ENCODE results near the gene TOX4. TPM values are rescaled to one million over a fixed set of nuclear protein-coding genes. Genes with fewer than 3 reads are reported as not detected.

The TOX4 gene
- polyA plus RNA-seq, 1 experiment: 94.6 TPM

DNA sequence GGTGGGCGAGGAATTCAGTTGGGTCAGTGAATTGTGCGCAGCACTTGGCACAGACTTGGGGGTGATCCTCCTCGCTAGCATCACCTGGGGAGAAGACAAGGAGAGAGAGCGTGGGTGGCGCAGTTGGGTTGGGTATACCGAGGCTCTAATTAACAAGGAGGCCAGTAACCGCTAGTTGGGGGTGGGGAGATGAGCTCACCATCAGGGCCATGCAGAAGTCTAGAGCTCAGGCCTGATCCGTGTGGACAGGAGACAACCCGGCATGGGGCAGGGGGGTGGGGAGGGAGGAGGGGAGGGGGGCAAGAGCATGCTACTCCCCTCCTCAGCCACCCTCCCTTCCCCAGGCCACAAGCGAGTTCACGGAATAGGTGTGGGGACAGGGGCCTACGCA lies 48.6 kb downstream of the TOX4 start:
- no peak overlapping the region for H3K27ac ChIP-seq (ENCODE audit: low read depth, low read length)
- DNase-seq (ENCODE audit: low read depth, low spot score): no peak
- TF ChIP-seq, protein P1, sequence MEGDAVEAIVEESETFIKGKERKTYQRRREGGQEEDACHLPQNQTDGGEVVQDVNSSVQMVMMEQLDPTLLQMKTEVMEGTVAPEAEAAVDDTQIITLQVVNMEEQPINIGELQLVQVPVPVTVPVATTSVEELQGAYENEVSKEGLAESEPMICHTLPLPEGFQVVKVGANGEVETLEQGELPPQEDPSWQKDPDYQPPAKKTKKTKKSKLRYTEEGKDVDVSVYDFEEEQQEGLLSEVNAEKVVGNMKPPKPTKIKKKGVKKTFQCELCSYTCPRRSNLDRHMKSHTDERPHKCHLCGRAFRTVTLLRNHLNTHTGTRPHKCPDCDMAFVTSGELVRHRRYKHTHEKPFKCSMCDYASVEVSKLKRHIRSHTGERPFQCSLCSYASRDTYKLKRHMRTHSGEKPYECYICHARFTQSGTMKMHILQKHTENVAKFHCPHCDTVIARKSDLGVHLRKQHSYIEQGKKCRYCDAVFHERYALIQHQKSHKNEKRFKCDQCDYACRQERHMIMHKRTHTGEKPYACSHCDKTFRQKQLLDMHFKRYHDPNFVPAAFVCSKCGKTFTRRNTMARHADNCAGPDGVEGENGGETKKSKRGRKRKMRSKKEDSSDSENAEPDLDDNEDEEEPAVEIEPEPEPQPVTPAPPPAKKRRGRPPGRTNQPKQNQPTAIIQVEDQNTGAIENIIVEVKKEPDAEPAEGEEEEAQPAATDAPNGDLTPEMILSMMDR (IDR thresholded peaks at IDR 0.05; ENCODE audit: low read depth, low read length): no peak
- ChIA-PET CTCF (interaction anchor here (0.9 to 5.4 kb wide), 7 partner anchors 14 to 553 kb away, joined by 3 to 24 read pairs (median 5); partner anchors contain the start of genes CHD8, METTL3 and TOX4), POLR2A (interaction anchor here (0.6 to 1.8 kb wide), 6 partner anchors 10 to 1117 kb away, joined by 3 to 23 read pairs (median 4); partner anchors contain the start of genes CHD8 and METTL3)
- H3K27me3 ChIP-seq (ENCODE audit: control insufficient read depth, insufficient read depth, low read length): peaks cover 10% of the 10 kb centered on the region
- H3K9me3 ChIP-seq (ENCODE audit: control insufficient read depth, insufficient read depth, low read length): peaks cover 2% of the 10 kb centered on the region; the same call in 1 of the 2 replicates
- H3K4me3 ChIP-seq (ENCODE audit: low read depth, low read length): peak overlapping the region; percentile 76

DNA sequence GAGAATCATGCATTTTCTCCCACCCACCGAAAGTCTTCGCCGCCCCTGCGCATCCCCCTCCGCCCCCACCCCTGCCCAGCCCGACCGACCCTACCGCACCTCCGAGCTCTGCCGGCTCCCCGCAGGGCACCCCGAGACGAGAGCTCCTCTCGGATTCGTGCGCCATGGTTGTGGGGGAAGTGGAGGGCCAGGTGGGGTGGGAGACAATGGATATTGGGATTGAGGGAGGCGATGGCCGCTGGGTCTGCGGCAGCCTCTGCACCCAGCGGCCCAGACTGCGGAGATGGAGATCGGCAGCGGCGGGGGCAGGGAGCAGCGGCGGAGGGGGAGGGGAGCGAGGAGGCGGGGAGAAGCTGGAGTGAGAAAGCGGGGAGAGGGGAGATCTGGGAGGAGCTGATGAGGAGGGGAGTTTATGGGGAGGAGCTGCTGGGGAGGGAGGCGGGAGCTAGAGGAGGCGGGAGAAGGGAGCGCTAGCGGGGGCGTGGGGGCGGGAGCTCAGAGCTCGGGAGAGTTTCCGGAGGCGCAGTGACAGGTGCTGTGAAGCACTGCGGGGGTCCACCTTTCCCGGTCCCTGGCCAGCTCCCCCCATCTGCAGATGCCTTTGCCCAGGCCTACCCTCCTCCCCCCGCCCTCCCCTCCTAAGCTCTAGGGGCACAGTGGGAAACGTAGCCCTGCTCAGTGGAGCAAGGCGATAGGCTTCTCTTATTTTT lies 49.1 kb downstream of the TOX4 start, which contains the start of gene SALL2:
Gene SALL2 (minus strand): TSS at position 385 of the 710 bp plus-strand sequence. CDS start 219 bp downstream, at position 166.
- Histone ChIP-seq H3K27me3 (ENCODE audit: control insufficient read depth, insufficient read depth, low read length) (peaks cover 12% of the 10 kb centered on the region), H3K9me3 (ENCODE audit: control insufficient read depth, insufficient read depth, low read length) (peaks cover 2% of the 10 kb centered on the region; the same call in 1 of the 2 replicates), H3K4me3 (ENCODE audit: low read depth, low read length) (peak within 1 kb of the TSS; percentile 76), H3K27ac (ENCODE audit: low read depth, low read length) (no peak within 1 kb of the TSS)
- TF ChIP-seq, protein P1 (IDR thresholded peaks at IDR 0.05; ENCODE audit: low read depth, low read length): no peak
- ChIA-PET POLR2A (interaction anchor here (0.6 to 1.8 kb wide), 6 partner anchors 9 to 1117 kb away, joined by 3 to 23 read pairs (median 4); partner anchors contain the start of genes CHD8 and METTL3), CTCF (interaction anchor here (0.9 to 5.4 kb wide), 7 partner anchors 15 to 554 kb away, joined by 3 to 24 read pairs (median 5); partner anchors contain the start of genes CHD8, METTL3 and TOX4)
- peak; percentile 27 for DNase-seq (ENCODE audit: low read depth, low spot score)

DNA sequence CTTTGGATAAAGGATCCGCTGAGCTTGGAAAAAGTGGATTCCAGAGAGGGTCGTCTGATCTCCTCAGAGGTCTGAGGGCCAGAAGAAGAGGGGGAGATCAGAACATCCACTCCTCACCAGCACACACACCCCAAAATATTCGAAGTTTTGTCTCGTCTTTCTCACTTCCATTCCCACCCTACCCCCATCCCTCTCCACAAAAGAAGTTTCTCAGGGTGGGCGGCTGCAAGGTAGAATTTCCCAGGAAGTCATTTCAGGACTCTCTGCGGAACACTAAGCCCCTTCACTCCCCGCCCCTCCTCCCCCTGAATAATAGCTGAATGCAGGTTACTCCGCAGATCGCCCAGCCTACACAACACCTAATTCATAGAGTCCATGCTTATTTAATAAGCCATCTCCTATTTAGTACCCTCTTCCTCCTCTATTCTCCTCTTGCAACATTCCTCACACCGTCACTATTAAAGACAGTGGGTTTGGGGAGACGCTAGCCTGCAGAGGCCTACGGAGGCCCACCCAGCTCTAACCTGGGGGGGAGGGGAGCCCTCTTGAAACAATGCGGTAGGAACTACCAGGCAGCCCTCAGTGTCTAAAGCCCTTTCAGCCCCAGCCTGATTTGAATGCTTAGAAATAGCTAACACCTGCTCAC lies 49.8 kb downstream of the TOX4 start:
- H3K27ac ChIP-seq (ENCODE audit: low read depth, low read length): no peak overlapping the region
- peak overlapping the region; percentile 76 for H3K4me3 ChIP-seq (ENCODE audit: low read depth, low read length)
- peaks cover 12% of the 10 kb centered on the region for H3K27me3 ChIP-seq (ENCODE audit: control insufficient read depth, insufficient read depth, low read length)
- no peak for DNase-seq (ENCODE audit: low read depth, low spot score)
- ChIA-PET POLR2A (interaction anchor here (0.7 to 1.8 kb wide), 3 partner anchors 10 to 71 kb away, joined by 3 to 23 read pairs (median 4); partner anchors contain the start of genes CHD8 and METTL3), CTCF (interaction anchor here (0.9 to 5.4 kb wide), 7 partner anchors 16 to 554 kb away, joined by 3 to 24 read pairs (median 5); partner anchors contain the start of genes CHD8, METTL3 and TOX4)
- peaks cover 2% of the 10 kb centered on the region; the same call in 1 of the 2 replicates for H3K9me3 ChIP-seq (ENCODE audit: control insufficient read depth, insufficient read depth, low read length)
- TF ChIP-seq, protein P1 (IDR thresholded peaks at IDR 0.05; ENCODE audit: low read depth, low read length): no peak

DNA sequence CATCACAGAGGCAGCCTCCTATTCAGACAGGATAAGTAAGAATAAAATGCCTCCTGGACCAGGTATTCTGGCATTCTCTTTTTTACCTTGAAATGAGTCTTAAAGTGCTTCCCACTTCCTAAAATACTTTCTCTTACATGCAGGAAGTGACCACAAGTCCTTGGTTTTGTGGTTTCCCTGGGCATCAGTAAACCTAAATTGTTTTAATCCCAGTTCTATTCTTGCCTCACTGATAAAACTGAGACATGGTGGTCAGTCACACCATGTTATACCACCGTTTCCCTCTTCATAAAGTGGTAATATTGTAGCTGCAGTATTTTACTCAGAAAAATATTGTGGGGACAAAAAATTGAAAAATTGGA lies 50.3 kb downstream of the TOX4 start:
- CTCF ChIA-PET: interaction anchor here (2.2 to 5.4 kb wide), 3 partner anchors 29 to 50 kb away, joined by 8 to 24 read pairs (median 9); partner anchors contain the start of gene TOX4
- Histone ChIP-seq H3K9me3 (ENCODE audit: control insufficient read depth, insufficient read depth, low read length) (peaks cover 2% of the 10 kb centered on the region; the same call in 1 of the 2 replicates), H3K27me3 (ENCODE audit: control insufficient read depth, insufficient read depth, low read length) (peaks cover 15% of the 10 kb centered on the region), H3K4me3 (ENCODE audit: low read depth, low read length) (no peak overlapping the region), H3K27ac (ENCODE audit: low read depth, low read length) (no peak overlapping the region)
- DNase-seq (ENCODE audit: low read depth, low spot score): no peak
- TF ChIP-seq, protein P1 (IDR thresholded peaks at IDR 0.05; ENCODE audit: low read depth, low read length): no peak
- POLR2A ChIA-PET: no interaction called here
